Vagina (tissue), 2 donors: ENCODE data around the gene C1orf115.

ENCODE experiments used
- POLR2AphosphoS5 ChIP-seq, 2 donors: sonication (generic); formaldehyde crosslinking; IDR thresholded peaks; one replicate each; pipeline ENCODE4 v1.9.0; 2017; ENCODE audit warnings: antibody characterized with exemption in 2 of 2, mild to moderate bottlenecking in 2 of 2, low read depth in 1 of 2; ENCODE audit not compliant: insufficient read depth in 1 of 2
- TF ChIP-seq, protein P1 (sequence below), 3 experiments: fragments of 450-650 bp in 2 of 3; fragments of 200-600 bp in 1 of 3; sonication (generic) in 1 of 3; IDR thresholded peaks; one replicate each; pipeline ENCODE4 v1.5.1; 2017 to 2019; ENCODE audit warnings: antibody characterized with exemption in 3 of 3, mild to moderate bottlenecking in 2 of 3, moderate library complexity in 2 of 3

DNA sequence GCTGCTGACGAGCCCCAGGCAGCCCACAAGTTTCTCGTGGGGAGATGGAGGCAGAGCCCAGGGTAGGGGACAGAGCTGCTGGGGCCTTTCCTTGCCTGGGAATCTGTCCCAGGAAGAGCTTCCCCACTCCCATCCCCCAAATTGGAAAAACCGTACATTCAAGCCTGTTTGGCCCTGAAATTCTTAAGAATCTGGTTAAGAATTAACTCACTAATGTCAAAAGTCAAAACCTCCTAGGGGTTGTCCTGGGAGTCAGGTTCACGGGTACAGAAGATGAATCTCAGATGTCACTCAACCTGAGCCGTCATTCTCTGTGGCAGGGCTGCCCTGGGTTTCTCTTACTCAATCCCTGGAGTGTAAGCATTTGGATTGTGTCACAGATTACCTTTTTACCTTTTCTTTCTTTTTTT, 8.4 kb downstream of the C1orf115 start:
- no peak for TF ChIP-seq POLR2AphosphoS5 (IDR thresholded peaks at IDR 0.05; ENCODE audit: insufficient read depth in 1 of 2, low read depth in 1 of 2)
- TF ChIP-seq, protein P1, sequence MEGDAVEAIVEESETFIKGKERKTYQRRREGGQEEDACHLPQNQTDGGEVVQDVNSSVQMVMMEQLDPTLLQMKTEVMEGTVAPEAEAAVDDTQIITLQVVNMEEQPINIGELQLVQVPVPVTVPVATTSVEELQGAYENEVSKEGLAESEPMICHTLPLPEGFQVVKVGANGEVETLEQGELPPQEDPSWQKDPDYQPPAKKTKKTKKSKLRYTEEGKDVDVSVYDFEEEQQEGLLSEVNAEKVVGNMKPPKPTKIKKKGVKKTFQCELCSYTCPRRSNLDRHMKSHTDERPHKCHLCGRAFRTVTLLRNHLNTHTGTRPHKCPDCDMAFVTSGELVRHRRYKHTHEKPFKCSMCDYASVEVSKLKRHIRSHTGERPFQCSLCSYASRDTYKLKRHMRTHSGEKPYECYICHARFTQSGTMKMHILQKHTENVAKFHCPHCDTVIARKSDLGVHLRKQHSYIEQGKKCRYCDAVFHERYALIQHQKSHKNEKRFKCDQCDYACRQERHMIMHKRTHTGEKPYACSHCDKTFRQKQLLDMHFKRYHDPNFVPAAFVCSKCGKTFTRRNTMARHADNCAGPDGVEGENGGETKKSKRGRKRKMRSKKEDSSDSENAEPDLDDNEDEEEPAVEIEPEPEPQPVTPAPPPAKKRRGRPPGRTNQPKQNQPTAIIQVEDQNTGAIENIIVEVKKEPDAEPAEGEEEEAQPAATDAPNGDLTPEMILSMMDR (IDR thresholded peaks at IDR 0.05): no peak
